ENCODE results near the gene IFI27L1.

DNA sequence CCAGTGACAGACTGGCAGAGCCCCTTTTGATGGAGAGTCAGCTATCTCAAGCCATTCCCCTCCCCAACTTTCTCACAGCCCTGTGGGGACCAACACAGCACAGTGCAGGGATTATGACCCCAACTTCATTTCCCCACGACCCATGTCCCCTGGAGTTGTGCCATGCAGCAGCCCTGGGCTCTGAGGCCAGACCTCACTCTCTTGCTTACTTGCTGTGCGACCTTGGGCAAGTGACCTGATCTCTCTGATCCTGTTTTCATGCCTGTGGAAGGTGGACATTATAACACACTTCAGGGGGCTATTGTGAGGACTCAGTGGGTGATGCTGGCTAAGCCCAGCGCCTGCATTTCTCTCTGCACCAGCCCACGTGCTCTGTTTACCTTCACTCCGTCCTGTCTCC, 40.9 kb upstream of the IFI27L1 start:
- TF ChIP-seq, protein P1, sequence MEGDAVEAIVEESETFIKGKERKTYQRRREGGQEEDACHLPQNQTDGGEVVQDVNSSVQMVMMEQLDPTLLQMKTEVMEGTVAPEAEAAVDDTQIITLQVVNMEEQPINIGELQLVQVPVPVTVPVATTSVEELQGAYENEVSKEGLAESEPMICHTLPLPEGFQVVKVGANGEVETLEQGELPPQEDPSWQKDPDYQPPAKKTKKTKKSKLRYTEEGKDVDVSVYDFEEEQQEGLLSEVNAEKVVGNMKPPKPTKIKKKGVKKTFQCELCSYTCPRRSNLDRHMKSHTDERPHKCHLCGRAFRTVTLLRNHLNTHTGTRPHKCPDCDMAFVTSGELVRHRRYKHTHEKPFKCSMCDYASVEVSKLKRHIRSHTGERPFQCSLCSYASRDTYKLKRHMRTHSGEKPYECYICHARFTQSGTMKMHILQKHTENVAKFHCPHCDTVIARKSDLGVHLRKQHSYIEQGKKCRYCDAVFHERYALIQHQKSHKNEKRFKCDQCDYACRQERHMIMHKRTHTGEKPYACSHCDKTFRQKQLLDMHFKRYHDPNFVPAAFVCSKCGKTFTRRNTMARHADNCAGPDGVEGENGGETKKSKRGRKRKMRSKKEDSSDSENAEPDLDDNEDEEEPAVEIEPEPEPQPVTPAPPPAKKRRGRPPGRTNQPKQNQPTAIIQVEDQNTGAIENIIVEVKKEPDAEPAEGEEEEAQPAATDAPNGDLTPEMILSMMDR (IDR thresholded peaks at IDR 0.05): no peak
- no peak for TF ChIP-seq POLR2A (IDR thresholded peaks at IDR 0.05)
